Hematopoietic multipotent progenitor cell treated with erythropoietin and hydrocortisone succinate and interleukin-3 and kit ligand, for 4 days (in vitro differentiated cells): ENCODE measurements around the gene NR5A2.
A peak's percentile ranks its signal among the peaks of the same experiment; 100 is the strongest.

ENCODE experiments used
- DNase-seq: peaks from one replicate; pipeline ENCODE4 v3.0.0-alpha.2; 2015

Gene NR5A2

DNA sequence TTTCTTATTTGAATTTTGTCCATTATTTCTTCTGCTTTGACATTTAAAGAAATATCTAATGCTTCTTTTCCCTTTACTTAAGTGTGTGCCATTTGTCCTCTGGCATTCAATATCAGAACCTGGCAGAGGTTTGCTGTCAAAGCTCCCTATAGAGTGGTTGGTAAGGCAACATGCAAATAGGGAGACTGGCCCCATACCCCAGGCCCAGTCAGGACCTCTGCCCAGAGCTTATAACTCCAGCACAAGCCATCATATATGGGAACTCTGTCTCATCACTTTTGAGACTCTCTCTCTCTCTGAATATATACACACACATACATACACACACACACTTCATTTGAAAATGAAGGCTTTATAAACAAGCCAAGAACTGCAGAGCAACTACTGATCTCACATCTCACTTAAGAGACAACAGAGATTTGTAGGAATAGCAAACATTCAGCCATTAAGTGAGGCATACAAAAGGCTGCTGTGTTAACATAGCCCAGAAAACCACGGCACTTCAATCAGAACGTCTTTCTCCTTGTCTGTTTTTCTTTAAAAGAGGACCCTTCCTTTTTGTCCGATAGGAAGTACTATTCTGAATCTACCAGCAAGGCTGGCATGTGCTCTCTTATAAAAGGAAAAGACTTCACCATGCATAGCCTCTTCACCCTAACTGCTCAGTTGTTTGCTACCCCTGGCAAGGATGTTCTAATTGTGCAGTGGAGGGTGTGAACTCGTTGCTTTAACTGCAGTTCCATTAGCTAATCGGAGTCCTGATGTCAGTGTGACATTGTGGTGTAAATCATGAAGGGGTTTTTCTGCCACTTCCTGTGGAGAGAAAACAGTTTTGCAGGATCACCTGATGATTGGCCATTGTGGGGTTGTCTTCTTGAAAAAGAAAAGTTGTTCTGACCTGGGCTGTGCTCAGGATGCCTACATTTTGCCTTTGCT lies 101.7 kb downstream of the NR5A2 start:
- DNase-seq, result peak; percentile 32

DNA sequence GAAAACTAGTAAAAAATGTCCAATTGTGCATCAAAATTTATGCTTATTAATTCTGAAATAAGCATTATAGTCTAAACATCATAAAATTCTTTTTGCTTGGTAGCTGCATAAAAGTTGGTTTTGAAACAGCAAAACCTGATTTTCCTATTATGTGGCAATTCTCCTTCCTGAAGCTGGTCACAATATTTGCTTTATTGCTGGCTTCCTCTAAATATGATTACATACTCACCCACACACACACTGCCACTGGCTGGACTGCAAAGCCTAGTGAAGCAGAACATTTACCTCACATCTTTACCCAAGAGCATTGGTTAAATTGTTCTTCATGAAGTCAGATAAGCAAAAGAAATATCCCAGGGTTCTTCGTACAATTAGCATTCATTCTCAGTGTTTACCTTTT lies 103.0 kb downstream of the NR5A2 start:
- DNase-seq, result peak; percentile 50

DNA sequence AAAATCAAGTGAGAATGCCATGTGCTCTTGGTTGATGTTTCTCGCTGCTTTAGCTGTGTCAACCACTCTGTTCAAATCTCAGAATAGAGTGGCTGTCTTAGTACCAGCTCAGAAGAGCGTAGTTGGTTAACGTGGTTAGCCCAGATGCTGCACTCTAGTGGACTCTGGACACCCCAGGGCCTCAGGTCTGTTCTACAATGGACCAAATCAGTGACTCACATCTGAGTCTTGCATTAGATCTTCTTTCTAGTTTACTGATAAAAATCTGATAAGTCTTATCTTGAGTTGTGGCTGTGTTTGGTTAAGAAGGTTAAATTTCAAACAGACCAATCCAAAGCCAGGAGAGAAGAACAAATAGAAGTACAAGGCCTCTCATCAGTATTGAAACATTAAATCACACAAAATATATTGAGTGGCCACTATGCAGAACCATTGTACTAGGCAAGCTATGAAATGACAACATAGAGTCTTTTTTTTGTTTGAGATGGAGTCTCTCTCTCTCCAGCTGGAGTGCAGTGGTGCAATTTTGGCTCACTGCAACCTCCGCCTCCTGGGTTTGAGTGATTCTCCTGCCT lies 104.1 kb downstream of the NR5A2 start:
- peak; percentile 76 for DNase-seq

DNA sequence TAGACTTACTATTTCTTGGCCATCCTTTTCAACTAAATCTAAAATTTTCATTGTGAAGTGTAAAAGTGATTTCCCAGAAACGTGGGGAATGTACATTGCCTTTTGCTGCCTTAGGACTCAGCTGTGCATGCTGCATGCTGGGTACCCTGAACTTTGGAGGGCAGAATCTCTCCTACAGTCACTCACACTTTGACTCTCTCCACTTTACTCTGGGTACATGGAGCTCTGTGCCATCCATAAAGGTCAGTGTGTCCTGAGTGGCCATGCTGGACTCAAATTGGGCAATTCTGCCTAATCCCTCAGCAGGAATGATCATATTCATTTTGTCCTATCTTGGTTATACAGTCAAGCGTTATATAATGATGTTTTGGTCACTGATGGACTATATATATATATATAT lies 105.6 kb downstream of the NR5A2 start:
- DNase-seq, result no peak

DNA sequence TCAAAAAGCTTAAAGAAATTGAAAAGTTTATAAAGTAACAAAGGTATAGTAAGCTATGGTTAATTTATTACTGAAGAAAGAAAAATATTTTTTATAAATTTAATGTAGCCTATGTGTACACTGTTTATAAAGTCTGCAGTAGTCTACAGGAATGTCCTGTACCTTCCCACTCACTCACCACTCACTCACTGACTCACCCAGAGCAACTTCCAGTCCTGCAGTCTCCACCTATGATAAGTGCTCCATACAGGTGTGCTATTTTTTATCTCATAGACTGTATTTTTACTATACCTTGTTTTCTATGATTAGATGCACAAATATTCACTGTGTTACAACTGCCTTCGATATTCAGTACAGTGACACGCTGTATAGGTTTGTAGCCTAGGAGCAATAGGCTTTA lies 106.6 kb downstream of the NR5A2 start:
- no peak for DNase-seq

DNA sequence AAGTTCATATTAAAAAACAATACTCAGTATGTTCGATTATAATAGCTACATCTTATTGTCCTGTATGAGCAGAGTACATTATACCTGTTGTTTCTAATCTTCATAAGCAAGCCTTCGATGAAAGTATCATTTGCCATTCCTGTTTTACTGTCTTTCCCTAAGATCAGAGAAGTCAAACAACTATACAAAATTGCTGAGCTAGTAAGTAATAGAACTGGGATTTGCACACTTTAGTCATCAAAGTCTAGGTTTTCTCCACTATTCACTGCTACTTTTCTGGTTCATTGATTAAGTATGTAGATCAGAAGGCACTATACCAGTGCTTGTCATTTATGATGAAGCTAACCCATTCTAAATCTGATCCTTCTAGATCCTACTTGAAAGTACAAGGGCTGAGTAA lies 108.9 kb downstream of the NR5A2 start:
- DNase-seq, result no peak

DNA sequence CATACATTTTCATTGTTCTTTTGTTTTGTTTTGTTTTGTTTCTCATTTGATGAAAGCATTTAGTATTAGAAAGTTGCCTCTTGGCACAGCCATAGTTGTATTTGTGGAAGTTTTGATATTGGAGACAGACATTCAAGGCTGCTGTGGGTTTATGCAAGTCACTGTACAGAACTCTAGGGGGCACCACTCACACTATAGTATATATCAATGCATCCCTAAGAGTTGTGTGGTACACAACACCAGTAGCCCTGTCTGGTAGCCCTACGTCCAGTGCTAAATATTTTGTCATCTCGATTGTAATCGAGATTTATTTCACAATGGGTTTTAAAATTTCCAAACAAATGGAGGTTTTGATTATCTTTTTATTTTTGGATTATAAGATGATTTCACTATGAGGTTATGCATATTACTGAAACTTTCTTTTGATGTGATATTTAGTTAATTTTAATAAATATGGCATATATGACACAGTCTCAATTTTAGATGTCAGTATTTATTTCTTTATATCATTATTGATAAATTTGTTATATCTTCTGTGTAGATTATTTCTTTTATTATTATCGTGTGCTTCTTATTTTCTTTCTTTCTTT lies 112.2 kb downstream of the NR5A2 start:
- DNase-seq, result peak; percentile 87

DNA sequence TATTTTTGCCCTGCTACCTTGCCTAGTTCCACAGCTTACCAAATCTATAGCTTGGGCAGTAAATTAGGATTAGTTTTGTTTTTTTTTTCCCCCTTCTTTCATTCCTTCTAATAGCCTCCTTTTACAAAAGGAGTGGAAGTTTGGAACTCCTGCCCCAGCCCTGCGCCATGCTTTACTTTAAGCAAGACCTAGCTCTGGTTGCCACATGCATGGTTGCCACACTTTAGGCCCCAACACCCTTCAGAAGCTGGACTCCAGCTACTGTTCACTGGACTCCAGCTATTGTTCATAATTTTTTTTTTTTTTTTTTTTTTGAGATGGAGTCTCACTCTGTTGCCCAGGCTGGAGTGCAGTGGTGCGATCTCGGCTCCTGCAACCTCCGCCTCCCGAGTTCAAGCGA lies 115.8 kb downstream of the NR5A2 start:
- no peak for DNase-seq

DNA sequence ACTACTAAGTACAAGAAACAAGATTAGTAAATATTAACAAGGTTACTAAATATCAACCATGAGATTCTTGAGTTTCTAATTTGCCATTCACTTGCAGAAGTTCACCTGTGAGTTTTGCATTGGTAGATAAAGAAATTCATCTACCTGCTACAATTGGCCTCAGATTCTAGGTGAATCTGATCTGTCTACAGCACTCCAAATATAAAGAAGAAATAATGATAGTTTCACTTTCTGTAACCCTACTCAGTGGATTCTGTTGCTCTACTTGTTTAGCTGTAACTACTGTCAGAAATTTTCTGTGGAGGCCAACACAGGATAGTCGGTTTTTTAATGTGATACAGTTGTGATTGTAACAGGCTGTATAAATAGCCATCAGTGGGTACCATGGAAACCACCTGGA lies 118.6 kb downstream of the NR5A2 start:
- DNase-seq, result no peak

DNA sequence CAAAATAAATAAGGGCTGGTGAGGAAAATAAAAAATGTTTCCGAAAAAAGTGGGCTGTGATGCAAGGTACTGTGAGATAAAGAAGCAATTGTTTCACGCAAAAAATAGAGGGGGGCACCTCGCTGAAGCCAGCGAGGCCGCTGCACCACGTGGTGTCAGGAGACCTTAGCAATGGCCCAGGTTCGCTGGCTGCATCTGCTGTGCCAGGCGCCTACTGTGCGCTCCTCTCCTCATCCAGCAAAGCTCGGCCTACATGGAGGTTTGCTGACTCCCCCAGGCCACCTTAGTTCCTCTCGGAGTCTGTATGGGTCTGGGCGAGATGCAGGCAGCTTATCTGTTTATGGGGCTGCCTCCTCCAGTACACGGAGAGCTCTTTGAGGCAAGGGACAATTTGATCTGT lies 119.6 kb downstream of the NR5A2 start:
- DNase-seq, result no peak

DNA sequence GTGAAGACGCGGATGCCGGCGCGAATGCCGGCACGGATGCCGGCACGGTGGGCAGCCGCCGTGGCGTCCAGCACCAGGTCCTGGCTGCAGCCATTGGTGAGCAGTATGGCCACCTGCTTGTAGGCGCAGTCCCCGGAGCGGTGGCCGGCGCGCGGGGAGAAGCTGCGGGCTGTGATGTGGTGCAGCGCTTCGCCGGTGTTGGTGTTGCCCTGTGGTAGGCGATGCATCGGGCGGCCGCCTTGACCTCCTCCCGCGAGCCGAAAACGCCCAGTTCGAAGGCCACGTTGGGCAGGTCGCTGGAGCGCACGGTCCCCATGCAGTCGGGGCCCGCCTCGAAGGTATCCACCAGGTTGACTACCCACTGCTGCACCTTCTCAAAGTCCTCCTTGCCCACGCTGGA lies 120.2 kb downstream of the NR5A2 start:
- DNase-seq, result no peak

DNA sequence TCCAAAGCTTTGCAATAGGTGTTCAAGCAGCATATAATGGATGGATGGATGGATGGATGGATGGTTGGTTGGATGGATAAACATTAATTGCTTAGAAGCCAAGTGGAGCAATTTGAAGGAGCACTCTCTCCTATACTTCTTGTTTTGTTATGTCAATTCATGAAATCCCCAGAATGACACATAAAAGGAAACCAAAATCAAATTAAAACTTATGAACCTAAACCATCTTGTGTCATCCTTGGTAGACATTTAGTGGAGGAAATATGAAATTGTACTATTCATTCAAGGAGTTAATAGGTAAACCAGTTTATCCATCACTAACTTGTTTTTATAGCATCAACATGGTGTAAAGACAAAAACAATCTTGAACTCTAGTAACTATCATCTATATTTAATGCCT lies 122.5 kb downstream of the NR5A2 start:
- no peak for DNase-seq

DNA sequence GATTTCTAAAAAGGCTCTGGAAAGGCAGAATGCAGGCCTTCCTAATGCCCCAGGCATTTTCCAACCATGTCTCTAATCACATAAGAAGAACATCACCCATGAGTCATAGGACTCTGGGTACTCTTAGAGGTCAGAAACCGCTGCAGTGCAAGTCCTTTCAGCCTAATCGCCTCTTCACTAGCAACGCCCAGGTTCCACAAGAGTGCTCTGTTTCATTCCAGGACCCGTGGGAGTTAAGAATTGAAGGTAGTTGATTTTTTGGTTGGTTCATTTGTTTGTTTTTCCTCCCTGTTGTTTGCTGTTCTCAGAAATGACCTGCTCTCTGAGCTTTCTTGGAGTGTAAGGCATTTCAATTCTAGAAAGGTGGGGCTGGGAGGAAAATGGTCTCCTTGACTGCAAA lies 123.2 kb downstream of the NR5A2 start:
- DNase-seq, result peak; percentile 59

DNA sequence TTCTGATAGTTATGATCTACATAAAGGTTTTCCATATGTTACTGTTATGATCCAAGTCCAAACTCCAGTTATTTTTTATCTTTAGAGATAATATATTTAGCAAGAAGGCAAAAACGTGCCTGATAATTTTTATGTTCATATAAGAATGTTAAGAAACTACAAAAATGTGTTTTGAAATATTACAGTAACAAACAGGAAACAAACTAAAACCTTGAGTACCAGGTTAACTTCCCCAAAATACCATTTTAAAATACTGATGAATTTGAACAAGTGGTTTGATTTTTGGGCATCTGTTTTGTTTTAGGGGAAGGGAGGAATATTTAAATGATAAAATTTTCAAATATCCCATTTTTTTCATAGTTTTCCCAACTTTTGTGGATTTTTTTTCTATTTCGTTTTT lies 124.8 kb downstream of the NR5A2 start:
- DNase-seq, result peak; percentile 42

DNA sequence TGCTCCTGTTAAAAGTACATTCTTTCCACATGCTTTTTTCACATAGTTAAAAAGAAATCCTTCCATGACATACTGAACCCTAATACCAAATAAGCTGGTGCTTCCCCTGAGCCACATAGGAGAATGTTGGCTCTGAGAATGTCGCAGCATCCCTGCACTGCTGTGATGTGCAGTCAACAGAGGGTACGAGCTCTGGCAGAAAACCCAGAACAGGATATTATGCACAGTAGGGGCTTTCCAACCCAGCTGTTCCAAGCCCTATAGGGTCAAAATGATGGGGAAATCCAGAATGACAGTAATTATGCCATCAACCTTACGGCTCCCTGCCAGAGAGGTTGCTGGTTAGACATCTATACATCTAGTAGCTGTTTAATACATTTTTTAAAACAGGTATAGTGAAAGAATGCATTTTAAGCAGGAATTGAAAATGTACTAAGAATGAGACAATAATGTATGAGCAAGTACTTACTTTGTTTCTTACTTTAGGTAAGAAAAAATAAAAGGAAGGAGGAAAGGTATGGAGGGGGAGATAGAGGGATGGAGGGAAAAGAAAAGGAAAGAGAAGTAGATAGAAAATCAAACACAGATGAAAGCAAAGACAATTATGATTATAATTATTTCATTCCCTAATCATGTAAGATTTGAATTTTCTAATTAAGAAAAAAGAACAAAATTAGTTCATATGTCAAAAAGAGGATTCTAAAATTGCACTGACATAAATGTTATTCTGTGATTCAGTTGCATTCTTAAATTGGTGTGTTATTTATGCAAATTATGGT lies 126.0 kb downstream of the NR5A2 start:
- no peak for DNase-seq

DNA sequence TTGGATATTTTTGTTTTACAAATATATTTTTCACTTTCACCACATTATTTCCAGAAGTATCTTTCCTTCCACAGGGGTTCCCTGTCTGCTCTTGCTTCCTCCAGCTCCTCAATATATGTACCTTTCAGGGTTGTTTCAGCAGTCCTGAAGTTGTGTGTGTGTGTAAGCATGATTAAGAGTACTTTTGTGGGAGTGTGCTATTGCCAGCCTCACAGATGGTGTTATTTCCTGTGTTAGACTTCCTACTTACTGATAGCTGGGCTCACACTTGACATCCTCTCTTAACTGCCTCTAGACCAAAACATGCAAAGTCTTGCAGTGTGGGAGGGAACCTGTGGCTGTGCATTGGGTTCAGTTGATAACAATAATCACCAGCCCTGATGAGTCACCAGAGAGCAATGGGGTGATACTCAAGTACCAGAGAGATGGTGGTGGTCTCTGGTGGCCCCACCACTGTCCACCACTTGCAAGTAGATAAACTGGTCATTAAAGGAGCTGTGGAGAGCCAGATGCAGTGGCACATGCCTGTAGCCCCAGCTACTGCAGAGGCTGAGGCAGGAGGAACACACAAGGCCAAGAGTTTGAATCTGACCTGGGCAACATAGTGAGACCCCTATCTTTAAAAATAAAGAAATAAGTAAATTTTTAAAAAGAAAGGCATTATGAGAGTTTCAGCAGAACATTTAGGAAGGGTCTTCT lies 126.7 kb downstream of the NR5A2 start:
- peak; percentile 98 for DNase-seq

DNA sequence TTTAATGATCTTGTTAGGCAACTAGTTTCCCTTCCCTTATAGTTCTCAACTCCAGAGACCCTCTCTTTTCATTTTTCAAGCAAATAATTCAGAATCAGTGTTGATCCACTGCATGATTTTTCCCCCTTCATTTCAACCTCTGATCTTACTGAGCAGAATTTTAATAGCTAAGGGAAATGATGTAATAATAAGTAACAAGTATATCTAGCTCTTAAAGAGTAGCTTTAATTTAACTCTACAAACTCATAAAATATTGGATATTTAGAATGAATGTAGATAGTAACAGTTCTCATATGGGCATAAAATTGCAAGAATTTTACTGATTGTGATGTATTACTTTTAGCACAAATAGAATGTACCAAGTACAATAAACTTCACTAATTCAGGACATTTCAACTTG lies 130.2 kb downstream of the NR5A2 start:
- DNase-seq, result no peak

DNA sequence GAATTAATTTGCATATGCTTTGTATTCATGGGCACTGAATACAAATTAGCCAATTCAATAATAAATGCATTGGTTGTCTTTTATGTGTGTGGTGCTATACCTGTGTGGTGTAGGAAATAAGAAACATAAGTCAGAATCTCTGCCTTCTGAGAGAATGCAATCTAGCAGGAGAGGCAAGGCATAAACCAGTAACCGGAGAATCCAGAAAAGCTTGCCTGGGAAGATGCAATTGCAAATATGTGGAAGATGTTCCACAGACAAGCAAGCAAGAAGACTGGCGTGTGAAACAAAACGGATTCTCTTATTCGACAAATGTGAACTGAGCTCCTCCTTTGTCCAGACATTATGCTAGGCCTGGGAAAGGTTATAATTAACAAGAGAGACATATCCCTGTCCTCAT lies 134.3 kb downstream of the NR5A2 start:
- DNase-seq, result no peak

DNA sequence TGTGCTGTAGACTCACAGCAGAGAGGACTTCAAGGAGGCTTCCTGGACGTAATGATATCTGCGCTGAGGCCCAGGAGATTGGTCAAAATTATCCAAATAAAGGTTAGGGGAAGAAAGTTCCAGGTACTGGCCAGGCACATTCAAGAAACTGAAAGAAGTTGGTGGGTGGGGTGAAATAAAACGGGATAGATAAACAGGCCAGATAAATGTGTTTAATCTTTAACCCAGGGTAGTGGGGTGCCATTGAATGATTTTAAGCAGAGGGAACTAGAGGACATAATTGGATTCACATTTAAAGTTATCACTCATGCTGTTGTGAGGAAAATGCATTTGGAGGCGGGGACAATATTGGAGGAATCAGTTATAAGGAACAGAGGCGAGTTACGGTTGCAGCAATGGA lies 134.7 kb downstream of the NR5A2 start:
- DNase-seq, result no peak

DNA sequence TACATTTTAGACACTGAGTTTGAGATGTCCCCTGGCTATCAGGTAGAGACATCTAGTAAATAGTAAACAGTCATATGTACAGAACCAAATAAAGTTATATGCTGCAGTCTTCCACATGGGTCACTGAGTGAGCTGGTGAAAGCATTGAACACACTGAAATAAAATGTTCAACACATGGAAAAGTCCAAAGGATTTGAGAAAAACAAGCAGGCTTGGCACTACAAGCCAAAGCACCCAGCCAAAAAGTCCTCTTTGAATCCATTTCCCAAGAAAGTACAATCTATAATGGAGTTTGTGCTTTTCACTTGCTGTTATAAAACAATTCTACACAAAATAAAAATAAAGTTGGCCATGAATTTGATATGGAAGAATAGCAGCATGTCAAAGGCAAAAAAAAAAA lies 135.4 kb downstream of the NR5A2 start:
- no peak for DNase-seq

DNA sequence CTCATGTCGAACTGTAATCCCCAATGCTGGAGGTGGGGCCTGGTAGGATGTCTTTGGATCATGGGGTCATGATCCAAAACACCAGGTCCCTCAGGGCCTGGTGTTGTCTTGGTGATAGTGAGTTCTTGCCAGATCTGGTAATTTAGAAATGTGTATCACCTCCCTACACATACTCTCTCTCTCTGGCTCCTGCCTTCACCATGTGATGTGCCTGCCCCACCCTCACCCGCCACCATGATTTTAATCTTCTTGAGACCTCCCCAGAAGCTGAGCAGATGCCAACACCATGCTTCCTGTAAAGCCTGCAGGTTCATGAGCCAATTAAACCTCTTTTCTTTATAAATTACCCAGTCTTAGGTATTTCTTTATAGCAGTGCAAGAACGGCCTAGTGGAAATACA lies 136.4 kb downstream of the NR5A2 start:
- peak; percentile 53 for DNase-seq

DNA sequence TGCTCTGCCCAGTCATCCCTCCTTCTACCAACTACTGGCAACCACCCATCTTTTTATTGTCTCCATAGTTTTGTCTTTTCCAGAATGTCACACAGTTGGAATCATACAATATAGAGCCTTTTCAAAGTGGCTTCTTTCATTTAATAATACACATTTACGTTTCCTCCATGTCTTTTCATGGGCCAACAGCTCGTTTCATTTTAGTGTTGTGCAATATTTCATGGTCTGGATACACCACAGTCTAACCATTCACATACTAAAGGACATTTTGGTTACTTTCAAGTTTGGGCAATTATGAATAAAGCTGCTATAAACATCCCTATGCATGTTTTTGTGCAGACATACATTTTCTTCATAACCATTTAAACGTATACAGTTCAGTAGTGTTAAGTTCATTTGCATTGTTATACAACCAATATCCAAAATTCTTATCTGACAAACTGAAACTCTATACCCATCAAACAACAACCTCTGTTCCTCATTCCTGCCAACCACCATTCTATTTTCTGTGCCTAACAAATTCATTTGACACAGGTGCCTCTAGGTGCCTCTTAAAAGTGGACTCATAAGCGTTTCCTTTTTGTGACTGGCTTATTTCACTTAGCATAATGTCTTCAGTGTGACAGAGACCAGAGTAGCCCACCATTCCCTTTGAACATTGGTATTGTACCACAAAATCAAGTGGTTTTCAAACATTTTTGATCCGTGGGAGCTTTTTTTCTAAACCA lies 138.1 kb downstream of the NR5A2 start:
- no peak for DNase-seq
